GM21619 (cell line): ENCODE results near the gene FBXL20.

Source experiments
- ATAC-seq: cut with Tn5 transposase; IDR thresholded peaks from one replicate; pipeline ENCODE4 v1.9.1; 2021; ENCODE audit not compliant: unreplicated experiment

The FBXL20 gene

GRCh38 chr17:39229274-39229913, 172.0 kb downstream of the FBXL20 start:
- no peak for ATAC-seq

- no peak for ATAC-seq
These were observed 174.0 kb downstream of the FBXL20 start for GRCh38 chr17:39227364-39227919.

GRCh38 chr17:39225959-39226683, 175.3 kb downstream of the FBXL20 start:
- ATAC-seq, result no peak

GRCh38 chr17:39225308-39225958, 176.0 kb downstream of the FBXL20 start, which contains the start of gene STAC2:
TSS of gene STAC2 (minus strand) at chr17:39225945. CDS start at chr17:39225502, 443 bp downstream.
- no peak for ATAC-seq

GRCh38 chr17:39224778-39225307, 176.6 kb downstream of the FBXL20 start:
- ATAC-seq, result no peak

GRCh38 chr17:39223907-39224777, 177.3 kb downstream of the FBXL20 start:
- ATAC-seq, result no peak

GRCh38 chr17:39222866-39223834, 178.3 kb downstream of the FBXL20 start:
- no peak for ATAC-seq

GRCh38 chr17:39222151-39222550, 179.3 kb downstream of the FBXL20 start:
- no peak for ATAC-seq

- no peak for ATAC-seq
These were observed 179.9 kb downstream of the FBXL20 start for GRCh38 chr17:39221572-39221971.

GRCh38 chr17:39219647-39220154, 181.7 kb downstream of the FBXL20 start:
- ATAC-seq, result no peak

- no peak for ATAC-seq
These were observed 182.5 kb downstream of the FBXL20 start for GRCh38 chr17:39218906-39219305.

- ATAC-seq, result no peak
These were observed 183.6 kb downstream of the FBXL20 start for GRCh38 chr17:39217734-39218369.

- no peak for ATAC-seq
These were observed 187.6 kb downstream of the FBXL20 start for GRCh38 chr17:39213852-39214251.

GRCh38 chr17:39212841-39213480, 188.5 kb downstream of the FBXL20 start:
- ATAC-seq, result no peak

- no peak for ATAC-seq
These were observed 189.1 kb downstream of the FBXL20 start for GRCh38 chr17:39212195-39212810.

GRCh38 chr17:39210093-39210434, 191.4 kb downstream of the FBXL20 start:
- ATAC-seq, result no peak

GRCh38 chr17:39209317-39210092, 191.9 kb downstream of the FBXL20 start:
- ATAC-seq, result no peak
